ENCODE results near the gene DCAF11.

DCAF11 gene

GRCh38 chr14:24072881-24073877 lies 41.4 kb upstream of the DCAF11 start:
- ChIA-PET POLR2A (no interaction called here), CTCF (interaction anchor here (0.6 to 3.9 kb wide), 6 partner anchors 15 to 322 kb away, joined by 3 to 31 read pairs (median 4); no protein-coding TSS in a partner anchor)
- no peak for TF ChIP-seq ZNF677 (tag by site-specific recombination; IDR thresholded peaks at IDR 0.05)
- no peak for TF ChIP-seq ZFP37 (tag by site-specific recombination; IDR thresholded peaks at IDR 0.05)
- 0 out of 2 replicates have a peak, but pooled peaks have one; percentile 28 for TF ChIP-seq KLF1 (tag by site-specific recombination; IDR thresholded peaks at IDR 0.05)
- peak; percentile 41; the same call in 1 of the 2 replicates for TF ChIP-seq EGR2 (tag by site-specific recombination; IDR thresholded peaks at IDR 0.05; ENCODE audit: low read depth)
- peaks cover under 1% of the 10 kb centered on the region; the same call in 1 of the 2 replicates for H3K4me1 ChIP-seq (ENCODE audit: control insufficient read depth, insufficient read depth, low read length)
- no peaks in the 10 kb centered on the region for H3K9me3 ChIP-seq (ENCODE audit: control insufficient read depth, insufficient read depth, low read depth, low read length)
- no peak overlapping the region for H3K4me3 ChIP-seq (ENCODE audit: low read depth, low read length)
- H3K36me3 ChIP-seq (ENCODE audit: control insufficient read depth in 2 of 2, insufficient read depth in 1 of 2, low read length in 2 of 2) = no peaks in the 10 kb centered on the region
- H3K27ac ChIP-seq (ENCODE audit: extremely low read depth, low read depth, low read length) = no peak overlapping the region

DNA sequence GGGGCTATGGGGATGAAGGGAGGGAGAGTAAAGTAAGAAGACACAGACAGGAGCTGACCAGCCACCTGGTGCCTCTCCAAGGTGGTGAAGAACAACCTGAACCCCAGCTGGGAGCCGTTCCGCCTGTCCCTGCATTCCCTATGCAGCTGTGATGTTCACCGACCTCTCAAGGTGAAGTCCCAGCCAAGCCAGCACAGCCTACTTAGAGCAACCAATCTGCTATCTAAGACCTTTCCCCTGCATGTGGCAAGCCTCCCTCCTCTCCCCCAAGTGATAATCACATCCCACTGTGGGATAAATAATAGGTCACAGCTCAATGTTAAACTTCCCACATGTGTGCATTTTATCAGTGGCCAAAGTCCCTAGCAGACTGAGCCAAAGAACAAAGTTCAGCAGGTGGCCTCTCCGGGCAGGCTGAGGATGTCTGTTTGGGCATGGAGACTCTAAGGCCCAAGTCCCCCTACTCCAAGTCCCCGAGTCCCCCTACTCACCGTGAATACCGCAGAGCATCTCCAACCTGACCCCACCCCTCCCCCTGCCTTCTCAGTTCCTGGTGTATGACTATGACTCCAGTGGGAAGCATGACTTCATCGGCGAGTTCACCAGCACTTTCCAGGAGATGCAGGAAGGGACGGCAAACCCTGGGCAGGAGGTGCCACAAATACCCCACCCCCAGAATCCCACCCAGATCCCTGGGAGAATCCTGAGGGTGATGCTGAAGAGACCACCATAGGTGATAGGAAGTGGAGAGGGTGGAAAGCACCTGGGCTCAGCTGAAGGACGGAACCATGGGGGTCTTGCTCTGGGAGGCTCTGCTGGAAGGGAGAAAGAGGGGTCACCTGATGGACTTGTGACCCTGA lies 39.7 kb upstream of the DCAF11 start:
- peak; percentile 21; the same call in 1 of the 2 replicates for TF ChIP-seq ZFHX2 (tag by site-specific recombination; conservative IDR thresholded peaks at IDR 0.05)
- peak; percentile 64; the same call in 1 of the 2 replicates for TF ChIP-seq ZNF629 (tag by site-specific recombination; IDR thresholded peaks at IDR 0.05)
- TF ChIP-seq GLIS1 (tag by site-specific recombination; IDR thresholded peaks at IDR 0.05) = 0 out of 2 replicates have a peak, but pooled peaks have one; percentile 14
- TF ChIP-seq SP7 (tag by site-specific recombination; IDR thresholded peaks at IDR 0.05) = 0 out of 2 replicates have a peak, but pooled peaks have one; percentile 37
- no peak for TF ChIP-seq ZNF792 (tag by site-specific recombination; IDR thresholded peaks at IDR 0.05)
- TF ChIP-seq EGR2 (tag by site-specific recombination; IDR thresholded peaks at IDR 0.05; ENCODE audit: low read depth) = peak; percentile 21; the same call in 1 of the 2 replicates
- no peak for TF ChIP-seq ZNF521 (tag by site-specific recombination; IDR thresholded peaks at IDR 0.05)
- POLR2A ChIA-PET = interaction anchor here (0.6 to 1.8 kb wide), 2 partner anchors 40 to 140 kb away, joined by 4 to 5 read pairs; partner anchors contain the start of genes DCAF11 and NRL
- Histone ChIP-seq H3K36me3 (ENCODE audit: control insufficient read depth in 2 of 2, insufficient read depth in 1 of 2, low read length in 2 of 2) (no peaks in the 10 kb centered on the region), H3K9me3 (ENCODE audit: control insufficient read depth, insufficient read depth, low read depth, low read length) (no peaks in the 10 kb centered on the region), H3K27ac (ENCODE audit: extremely low read depth, low read depth, low read length) (no peak overlapping the region), H3K4me3 (ENCODE audit: low read depth, low read length) (no peak overlapping the region), H3K4me1 (ENCODE audit: control insufficient read depth, insufficient read depth, low read length) (peaks cover 3% of the 10 kb centered on the region; the same call in 1 of the 2 replicates)
- CTCF ChIA-PET = interaction anchor here (0.5 to 3.9 kb wide), 5 partner anchors 16 to 1007 kb away, joined by 4 to 31 read pairs (median 7); no protein-coding TSS in a partner anchor

GRCh38 chr14:24075485-24076301 lies 38.9 kb upstream of the DCAF11 start:
- CTCF ChIA-PET = interaction anchor here (0.6 to 3.9 kb wide), 3 partner anchors 16 to 508 kb away, joined by 3 to 31 read pairs (median 3); partner anchors contain the start of gene AP1G2
- POLR2A ChIA-PET = interaction anchor here (0.6 to 1.8 kb wide), 2 partner anchors 39 to 139 kb away, joined by 4 to 5 read pairs; partner anchors contain the start of genes DCAF11 and NRL
- TF ChIP-seq, protein P1, sequence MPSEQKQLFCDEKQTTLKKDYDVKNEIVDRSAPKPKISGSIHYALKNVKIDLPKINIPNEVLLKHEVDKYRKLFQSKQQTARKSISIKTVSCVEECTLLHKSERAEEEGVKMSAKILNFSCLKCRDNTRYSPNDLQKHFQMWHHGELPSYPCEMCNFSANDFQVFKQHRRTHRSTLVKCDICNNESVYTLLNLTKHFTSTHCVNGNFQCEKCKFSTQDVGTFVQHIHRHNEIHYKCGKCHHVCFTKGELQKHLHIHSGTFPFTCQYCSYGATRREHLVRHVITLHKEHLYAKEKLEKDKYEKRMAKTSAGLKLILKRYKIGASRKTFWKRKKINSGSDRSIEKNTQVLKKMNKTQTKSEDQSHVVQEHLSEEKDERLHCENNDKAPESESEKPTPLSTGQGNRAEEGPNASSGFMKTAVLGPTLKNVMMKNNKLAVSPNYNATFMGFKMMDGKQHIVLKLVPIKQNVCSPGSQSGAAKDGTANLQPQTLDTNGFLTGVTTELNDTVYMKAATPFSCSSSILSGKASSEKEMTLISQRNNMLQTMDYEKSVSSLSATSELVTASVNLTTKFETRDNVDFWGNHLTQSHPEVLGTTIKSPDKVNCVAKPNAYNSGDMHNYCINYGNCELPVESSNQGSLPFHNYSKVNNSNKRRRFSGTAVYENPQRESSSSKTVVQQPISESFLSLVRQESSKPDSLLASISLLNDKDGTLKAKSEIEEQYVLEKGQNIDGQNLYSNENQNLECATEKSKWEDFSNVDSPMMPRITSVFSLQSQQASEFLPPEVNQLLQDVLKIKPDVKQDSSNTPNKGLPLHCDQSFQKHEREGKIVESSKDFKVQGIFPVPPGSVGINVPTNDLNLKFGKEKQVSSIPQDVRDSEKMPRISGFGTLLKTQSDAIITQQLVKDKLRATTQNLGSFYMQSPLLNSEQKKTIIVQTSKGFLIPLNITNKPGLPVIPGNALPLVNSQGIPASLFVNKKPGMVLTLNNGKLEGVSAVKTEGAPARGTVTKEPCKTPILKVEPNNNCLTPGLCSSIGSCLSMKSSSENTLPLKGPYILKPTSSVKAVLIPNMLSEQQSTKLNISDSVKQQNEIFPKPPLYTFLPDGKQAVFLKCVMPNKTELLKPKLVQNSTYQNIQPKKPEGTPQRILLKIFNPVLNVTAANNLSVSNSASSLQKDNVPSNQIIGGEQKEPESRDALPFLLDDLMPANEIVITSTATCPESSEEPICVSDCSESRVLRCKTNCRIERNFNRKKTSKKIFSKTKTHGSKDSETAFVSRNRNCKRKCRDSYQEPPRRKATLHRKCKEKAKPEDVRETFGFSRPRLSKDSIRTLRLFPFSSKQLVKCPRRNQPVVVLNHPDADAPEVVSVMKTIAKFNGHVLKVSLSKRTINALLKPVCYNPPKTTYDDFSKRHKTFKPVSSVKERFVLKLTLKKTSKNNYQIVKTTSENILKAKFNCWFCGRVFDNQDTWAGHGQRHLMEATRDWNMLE (tag by site-specific recombination; conservative IDR thresholded peaks at IDR 0.05; ENCODE audit: low read depth) = no peak
- no peak for TF ChIP-seq ZNF175 (tag by site-specific recombination; IDR thresholded peaks at IDR 0.05)
- 0 out of 2 replicates have a peak, but pooled peaks have one; percentile 24 for TF ChIP-seq ZBTB8A (tag by site-specific recombination; IDR thresholded peaks at IDR 0.05)
- no peak for TF ChIP-seq ZNF112 (tag by site-specific recombination; IDR thresholded peaks at IDR 0.05)
- TF ChIP-seq ZNF544 (tag by site-specific recombination; IDR thresholded peaks at IDR 0.05) = no peak
- TF ChIP-seq, protein P2, sequence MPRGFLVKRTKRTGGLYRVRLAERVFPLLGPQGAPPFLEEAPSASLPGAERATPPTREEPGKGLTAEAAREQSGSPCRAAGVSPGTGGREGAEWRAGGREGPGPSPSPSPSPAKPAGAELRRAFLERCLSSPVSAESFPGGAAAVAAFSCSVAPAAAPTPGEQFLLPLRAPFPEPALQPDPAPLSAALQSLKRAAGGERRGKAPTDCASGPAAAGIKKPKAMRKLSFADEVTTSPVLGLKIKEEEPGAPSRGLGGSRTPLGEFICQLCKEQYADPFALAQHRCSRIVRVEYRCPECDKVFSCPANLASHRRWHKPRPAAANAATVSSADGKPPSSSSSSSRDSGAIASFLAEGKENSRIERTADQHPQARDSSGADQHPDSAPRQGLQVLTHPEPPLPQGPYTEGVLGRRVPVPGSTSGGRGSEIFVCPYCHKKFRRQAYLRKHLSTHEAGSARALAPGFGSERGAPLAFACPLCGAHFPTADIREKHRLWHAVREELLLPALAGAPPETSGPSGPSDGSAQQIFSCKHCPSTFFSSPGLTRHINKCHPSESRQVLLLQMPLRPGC (tag by site-specific recombination; IDR thresholded peaks at IDR 0.05) = no peak
- TF ChIP-seq ZNF239 (tag by site-specific recombination; IDR thresholded peaks at IDR 0.05) = no peak
- TF ChIP-seq ZNF76 (tag by site-specific recombination; IDR thresholded peaks at IDR 0.05; ENCODE audit: borderline replicate concordance, low read depth) = no peak
- no peak for TF ChIP-seq ZFP3 (tag by site-specific recombination; IDR thresholded peaks at IDR 0.05; ENCODE audit: low read depth)

More at GRCh38 chr14:24075485-24076301, 38.9 kb upstream of the DCAF11 start:
- Histone ChIP-seq H3K9me3 (ENCODE audit: control insufficient read depth, insufficient read depth, low read depth, low read length) (no peaks in the 10 kb centered on the region), H3K4me1 (ENCODE audit: control insufficient read depth, insufficient read depth, low read length) (peaks cover 5% of the 10 kb centered on the region; the same call in 1 of the 2 replicates), H3K27ac (ENCODE audit: extremely low read depth, low read depth, low read length) (no peak overlapping the region), H3K4me3 (ENCODE audit: low read depth, low read length) (no peak overlapping the region), H3K36me3 (ENCODE audit: control insufficient read depth in 2 of 2, insufficient read depth in 1 of 2, low read length in 2 of 2) (no peaks in the 10 kb centered on the region)
